Esophagus squamous epithelium (tissue), 4 donors: ENCODE measurements around the gene NR3C2.

ENCODE experiments used
- CTCF ChIP-seq, 6 experiments: fragments of 450-650 bp in 4 of 6; fragments of 200-600 bp in 2 of 6; sonication (generic) in 2 of 6; IDR thresholded peaks; one replicate each; pipeline ENCODE4 v1.5.1; 2016 to 2019; ENCODE audit warnings: antibody characterized with exemption in 6 of 6, mild to moderate bottlenecking in 4 of 6, moderate library complexity in 4 of 6
- POLR2A ChIP-seq, 4 donors: fragments of 450-650 bp; IDR thresholded peaks; one replicate each; pipeline ENCODE4 v1.6.1; 2017; ENCODE audit warnings: antibody characterized with exemption in 4 of 4, mild to moderate bottlenecking in 4 of 4, moderate library complexity in 3 of 4

- TF ChIP-seq POLR2A (IDR thresholded peaks at IDR 0.05) (no peak), CTCF (IDR thresholded peaks at IDR 0.05) (no peak)
Measured at GRCh38 chr4:148273501-148273986, 168.7 kb downstream of the NR3C2 start.
